GM12874 (cell line): ENCODE measurements around the gene REST.

Experiments
- CTCF ChIP-seq: IDR thresholded peaks from 2 replicates; pipeline ENCODE4 v1.5.1; 2011; ENCODE audit warnings: low read depth, mild to moderate bottlenecking, control low read depth, low read length, moderate library complexity; ENCODE audit not compliant: insufficient read depth

Gene REST, protein sequence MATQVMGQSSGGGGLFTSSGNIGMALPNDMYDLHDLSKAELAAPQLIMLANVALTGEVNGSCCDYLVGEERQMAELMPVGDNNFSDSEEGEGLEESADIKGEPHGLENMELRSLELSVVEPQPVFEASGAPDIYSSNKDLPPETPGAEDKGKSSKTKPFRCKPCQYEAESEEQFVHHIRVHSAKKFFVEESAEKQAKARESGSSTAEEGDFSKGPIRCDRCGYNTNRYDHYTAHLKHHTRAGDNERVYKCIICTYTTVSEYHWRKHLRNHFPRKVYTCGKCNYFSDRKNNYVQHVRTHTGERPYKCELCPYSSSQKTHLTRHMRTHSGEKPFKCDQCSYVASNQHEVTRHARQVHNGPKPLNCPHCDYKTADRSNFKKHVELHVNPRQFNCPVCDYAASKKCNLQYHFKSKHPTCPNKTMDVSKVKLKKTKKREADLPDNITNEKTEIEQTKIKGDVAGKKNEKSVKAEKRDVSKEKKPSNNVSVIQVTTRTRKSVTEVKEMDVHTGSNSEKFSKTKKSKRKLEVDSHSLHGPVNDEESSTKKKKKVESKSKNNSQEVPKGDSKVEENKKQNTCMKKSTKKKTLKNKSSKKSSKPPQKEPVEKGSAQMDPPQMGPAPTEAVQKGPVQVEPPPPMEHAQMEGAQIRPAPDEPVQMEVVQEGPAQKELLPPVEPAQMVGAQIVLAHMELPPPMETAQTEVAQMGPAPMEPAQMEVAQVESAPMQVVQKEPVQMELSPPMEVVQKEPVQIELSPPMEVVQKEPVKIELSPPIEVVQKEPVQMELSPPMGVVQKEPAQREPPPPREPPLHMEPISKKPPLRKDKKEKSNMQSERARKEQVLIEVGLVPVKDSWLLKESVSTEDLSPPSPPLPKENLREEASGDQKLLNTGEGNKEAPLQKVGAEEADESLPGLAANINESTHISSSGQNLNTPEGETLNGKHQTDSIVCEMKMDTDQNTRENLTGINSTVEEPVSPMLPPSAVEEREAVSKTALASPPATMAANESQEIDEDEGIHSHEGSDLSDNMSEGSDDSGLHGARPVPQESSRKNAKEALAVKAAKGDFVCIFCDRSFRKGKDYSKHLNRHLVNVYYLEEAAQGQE

DNA sequence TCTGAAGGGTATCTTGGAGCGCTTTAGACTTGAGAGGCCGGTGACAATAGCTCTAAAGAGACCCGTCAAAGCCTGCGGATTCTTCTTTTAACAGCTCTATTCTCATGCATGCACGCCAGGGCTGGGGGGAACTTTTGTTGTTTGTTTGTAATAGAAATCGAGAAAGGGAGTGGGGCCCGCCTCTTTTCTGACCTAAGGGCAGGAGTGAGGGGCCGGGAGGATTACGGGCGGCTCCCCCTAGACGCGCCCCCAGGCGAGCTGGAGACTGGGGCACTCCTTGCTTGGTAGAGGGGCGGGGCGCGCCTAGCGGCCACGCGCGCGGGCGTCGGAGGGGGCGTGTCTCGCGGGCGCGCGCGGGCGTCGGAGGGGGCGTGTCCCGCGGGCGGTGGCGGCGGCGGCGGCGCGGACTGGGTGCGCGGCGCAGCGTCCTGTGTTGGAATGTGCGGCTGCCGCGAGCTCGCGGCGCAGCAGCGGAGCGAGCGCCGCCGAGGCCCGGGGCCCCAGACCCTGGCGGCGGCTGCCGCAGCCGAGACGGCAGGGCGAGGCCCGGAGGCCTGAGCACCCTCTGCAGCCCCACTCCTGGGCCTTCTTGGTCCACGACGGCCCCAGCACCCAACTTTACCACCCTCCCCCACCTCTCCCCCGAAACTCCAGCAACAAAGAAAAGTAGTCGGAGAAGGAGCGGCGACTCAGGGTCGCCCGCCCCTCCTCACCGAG, at the start of gene REST:
Gene REST, plus strand, starts transcription at position 412 of the 717 bp plus-strand sequence. CDS start 2,739 bp downstream, outside the sequence.
- no peak for TF ChIP-seq CTCF

DNA sequence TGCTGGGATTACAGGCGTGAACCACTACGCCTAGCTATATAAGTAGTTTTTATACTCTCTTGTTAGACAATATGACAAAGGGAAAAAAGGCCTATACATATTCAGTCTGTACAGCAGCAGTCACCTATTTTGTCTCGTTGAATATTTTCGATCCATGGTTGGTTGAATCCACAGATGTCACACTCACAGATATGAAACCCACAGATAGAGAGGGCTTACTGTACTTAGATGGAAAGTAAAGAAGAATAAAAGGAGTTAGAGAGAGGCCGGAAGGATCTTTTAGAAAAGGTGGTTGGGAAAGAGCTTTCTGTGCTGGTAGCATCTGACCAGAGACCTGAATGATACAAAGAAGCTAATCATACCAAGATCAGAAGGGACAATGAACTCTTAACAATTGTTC, 47.9 kb upstream of the REST start:
- TF ChIP-seq CTCF: no peak

GRCh38 chr4:56860781-56861180, 46.9 kb upstream of the REST start:
- no peak for TF ChIP-seq CTCF

- no peak for TF ChIP-seq CTCF
These were observed 46.3 kb upstream of the REST start for GRCh38 chr4:56861360-56861759.

- TF ChIP-seq CTCF: no peak
These were observed 44.1 kb upstream of the REST start for GRCh38 chr4:56863441-56864139.

DNA sequence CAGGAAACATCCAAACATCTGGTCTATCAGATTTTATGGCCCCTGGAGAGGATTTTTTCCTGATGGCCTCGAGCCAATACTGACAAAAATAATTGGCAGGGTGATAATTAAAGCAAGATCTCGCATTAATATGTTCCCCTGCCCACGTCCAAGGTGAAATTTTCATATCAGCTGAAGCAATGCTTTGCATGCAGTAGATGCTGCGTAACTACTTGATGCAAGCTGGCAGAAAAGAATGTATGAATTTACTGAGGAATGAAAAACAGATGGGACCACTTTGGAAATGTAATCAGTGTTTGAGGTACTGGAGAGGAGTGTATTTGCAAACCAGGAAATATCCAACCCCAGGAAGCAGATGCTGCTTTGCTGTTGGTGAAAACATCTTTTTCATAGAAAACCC, 36.8 kb upstream of the REST start:
- TF ChIP-seq CTCF: no peak
